ENCODE measurements around the gene SLC22A31.

The SLC22A31 gene

DNA sequence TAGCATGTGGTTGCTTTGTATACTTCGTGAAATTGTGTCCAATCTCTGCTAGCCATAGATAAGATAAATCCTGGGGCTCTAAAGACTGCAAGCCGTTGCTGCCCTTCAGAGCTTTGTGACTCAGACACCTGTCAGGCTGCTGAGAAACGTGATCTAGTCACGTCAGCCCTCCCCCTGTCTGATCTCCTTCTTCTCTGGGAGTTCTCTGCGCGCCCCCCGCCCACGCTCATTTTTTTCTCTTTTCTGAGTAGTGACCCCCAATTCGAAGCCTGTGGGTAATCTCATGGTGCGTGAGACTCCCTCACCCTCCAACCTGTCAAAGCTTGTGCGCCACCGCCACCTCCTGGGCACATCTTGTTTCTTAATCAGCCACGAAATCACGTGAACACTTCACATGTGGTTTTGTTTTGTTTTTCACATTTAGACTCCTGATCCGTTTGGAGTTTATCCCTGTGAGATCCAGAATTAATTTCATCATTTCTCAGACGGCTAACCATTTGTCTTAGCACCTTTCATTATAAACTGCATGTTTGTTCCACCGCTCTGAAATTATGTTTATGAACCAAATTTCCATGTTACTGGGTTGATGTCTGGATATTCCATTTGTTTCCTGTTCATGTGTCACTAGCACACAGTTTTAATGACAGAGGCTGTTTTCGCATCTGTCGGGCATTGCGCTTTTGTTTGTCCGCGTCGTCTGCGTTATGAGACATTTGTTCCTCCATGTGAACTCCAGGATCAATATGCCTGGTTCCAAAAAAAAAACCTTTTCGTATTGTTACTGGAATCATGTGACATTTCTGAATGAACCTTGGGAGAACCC lies 16.2 kb upstream of the SLC22A31 start:
- DNase-seq (ENCODE audit: low read depth, low spot score) = peak; percentile 57

DNA sequence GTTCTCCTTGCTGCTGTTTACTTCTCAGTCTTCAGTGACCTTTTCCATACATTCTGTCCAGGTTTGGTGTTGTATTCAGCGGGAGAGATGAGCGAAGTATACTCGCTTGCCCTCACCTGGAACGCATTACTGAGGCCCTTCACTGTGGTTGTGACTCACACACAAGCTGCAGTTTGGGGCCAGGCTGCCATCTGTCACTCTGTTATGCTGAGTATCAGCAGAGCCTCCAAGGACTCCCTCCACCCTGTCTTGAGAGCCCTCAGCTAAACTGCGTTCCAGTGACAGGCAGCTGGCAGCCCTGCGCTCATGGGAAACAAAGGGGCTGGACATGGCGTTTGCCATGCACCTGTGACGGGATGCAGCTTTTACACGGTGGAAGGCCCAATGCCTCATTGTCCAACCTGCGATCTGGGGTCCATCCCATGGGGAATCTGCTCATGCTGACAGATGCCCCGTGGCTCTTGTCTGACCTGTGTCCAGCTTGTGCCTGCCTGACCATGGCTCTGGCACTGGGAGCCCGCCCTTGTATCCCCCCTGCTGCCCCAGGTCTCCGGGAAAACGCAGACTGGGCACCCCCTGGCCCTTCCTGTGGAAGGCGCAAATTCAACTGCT lies 10.7 kb upstream of the SLC22A31 start:
- DNase-seq (ENCODE audit: low read depth, low spot score) = no peak

DNA sequence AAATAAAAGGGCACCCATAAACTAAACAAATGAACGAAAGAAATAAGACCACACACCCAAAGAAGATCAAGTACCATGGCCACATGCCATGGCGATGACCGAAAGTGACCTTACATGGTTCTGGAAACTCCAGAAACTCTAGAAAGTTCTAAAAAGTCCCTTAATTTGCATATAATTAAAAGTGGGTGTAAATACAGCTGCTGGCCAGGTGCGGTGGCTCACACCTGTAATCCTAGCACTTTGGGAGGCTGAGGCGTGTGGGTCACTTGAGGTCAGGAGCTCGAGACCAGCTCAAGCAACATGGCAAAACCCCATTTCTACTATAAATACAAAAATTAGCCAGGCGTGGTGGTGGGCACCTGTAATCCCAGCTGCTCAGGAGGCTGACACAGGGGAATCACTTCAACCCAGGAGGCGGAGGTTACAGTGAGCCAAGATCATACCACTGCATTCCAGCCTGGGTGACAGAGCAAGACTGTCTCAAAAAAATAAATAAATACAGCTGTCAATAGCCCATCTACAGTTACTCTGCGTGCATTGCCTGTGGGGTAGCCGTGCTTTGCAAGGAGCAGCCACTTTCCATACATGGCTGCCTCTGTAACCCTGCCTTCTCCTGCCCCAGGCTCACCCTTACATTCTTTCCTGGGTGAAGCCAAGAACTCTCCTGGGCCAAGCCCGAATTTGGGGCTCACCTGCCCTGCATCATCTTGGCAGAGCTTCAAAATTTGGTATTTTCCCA lies 10.0 kb upstream of the SLC22A31 start:
- DNase-seq (ENCODE audit: low read depth, low spot score) = no peak

DNA sequence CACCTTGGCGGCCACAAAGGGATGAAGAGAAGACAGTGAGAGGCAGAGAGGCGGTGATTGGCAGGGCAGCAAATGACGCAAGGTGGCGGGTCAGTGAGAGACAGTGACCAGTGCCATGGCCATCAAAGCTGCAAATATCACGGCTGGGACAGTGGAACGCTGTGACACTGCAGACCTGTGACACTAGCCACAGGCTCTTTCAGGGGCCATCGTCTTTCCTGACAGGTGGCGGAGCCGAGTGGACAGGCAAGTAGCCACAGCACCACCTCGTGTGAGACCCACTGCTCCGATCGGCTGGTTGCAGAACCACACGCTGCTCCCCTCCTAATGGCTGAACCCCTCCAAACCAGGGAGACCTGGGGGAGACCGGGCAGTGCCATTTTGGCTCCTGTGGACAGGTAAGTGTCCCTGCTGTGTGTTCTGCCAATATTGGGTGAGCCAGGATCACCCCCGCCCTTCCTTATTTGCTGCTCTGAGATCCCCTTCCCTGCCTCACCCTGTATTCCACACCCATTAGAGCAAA lies 9.2 kb upstream of the SLC22A31 start:
- DNase-seq (ENCODE audit: low read depth, low spot score) = no peak

DNA sequence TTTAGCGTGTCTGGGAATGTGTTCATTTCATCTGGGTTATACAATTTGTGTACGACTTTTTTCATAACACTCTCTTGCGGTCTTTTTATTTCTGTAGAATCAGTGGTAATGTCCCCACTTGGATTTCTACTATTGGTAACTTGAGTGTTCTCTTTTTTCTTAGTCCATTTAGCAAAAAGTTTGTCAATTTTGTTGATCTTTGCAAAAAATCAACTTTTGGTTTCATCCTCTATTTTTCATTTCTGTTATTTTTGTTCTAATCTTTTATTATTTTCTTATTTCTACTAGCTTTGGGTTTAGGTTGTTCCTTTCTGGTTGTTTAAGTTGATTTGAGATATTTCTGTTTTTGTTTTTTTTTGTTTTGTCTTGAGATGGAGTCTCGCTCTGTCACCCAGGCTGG lies 7.7 kb upstream of the SLC22A31 start:
- no peak for DNase-seq (ENCODE audit: low read depth, low spot score)

DNA sequence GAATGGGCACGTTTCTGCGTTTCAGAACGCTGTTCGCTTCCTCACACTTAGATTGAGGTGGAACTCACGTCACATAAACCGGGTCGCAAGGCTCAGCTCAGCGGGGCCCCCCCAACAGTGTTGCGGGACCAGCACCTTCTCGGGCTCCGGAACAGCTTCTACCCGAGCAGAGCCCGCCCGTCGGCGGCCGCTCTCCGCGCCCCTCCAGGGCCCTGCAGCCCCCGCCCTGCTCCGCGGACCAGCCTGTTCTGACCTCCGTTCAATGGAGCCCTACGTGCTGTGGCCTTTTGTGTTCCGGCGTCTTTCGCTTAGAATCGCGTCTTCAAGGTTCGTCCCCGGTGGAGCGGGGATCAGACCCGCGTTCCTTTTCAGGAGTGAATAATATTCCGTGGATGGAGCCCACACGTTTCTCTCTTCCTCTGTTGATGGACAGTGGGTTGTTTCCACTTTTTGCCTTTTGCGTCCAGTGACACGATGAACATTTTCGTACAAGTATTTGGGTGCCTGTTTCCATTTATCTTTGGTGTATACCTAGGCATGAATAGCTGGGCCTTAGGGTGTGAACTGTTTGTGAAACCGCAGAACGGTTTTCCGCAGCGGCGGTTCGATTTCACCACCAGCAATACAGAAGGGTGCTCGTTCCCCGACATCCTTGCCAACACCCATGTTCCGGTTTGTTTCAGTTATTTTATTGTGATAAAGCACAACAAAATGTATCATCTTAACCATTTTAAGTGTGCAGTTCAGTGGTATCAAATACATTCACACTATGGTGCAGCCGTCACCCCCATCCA lies 2.3 kb upstream of the SLC22A31 start:
- no peak for DNase-seq (ENCODE audit: low read depth, low spot score)

DNA sequence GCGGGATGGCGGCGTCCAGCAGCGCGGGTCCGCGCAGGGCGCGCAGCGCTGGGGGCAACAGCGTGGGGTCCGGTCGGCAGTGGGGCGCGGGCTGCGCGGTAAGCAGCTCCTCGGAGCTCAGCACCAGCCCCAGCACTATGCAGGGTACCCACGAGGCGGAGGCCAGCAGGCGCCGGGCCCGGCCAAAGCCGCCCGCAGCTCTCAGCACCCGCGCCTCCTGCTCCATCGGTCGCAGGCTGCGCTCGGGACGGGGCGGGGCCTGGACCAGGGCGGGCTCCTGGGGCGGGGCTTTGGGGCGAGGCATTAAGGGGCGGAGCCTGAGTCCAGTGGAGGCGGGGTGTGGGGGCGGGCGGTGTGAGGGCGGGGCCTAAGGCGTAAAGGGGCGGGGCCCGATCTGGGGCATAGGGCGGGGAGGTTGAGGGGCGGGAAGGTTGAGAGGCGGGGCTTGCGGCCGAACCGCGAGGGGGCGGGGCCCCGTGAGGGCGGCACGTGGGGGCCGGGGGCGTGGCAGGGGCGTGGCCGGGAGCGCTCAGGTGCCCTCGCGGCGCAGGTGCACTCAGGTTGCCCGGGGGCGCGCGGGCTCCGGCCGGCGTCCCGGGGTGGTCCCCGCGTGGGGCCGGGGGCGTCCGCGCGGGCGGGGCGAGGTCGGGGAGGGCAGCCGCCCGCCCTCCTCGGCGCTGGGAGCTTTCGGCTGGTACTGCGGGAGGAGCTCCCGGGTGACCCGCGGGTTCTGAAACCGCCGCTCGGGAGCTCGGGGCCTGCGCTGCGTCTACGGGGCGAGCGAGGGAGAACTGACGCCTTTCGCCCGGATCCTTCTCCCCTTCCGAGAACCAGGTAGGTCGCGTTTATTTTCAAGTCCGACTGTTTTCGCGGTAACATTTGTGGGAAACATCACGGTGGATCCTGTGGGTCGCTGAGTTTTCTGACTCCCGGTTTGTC lies 1.4 kb upstream of the SLC22A31 start:
- no peak for DNase-seq (ENCODE audit: low read depth, low spot score)

DNA sequence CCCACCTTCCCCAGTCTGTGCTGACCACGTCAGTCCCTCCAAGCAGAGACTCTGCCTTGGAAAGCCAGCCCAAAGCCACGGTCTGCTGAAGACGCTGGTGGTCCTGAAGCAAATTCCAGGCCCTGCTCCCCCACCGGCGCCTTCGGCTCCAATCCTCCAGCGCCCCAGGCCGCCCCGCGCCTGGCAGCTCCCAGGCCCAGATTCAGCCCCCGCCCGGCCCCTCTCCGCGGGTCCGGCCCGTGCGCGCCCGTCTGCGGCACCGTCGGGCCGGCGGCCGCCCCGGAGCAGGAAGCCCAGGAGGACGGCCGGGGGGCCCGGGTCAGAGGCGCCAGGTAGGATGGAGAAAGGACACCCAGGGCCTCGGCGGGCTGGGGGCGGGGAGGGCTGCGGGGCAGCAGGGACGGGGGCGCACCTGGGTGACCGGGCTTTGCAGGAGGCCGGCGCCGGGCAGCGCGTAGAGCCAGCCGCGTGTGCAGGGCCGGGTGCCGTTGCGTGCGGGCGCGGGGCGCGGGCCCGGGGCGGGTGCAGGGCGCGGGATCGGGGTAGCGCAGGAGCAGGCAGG lies 594 bp upstream of the SLC22A31 start:
- DNase-seq (ENCODE audit: low read depth, low spot score) = no peak

DNA sequence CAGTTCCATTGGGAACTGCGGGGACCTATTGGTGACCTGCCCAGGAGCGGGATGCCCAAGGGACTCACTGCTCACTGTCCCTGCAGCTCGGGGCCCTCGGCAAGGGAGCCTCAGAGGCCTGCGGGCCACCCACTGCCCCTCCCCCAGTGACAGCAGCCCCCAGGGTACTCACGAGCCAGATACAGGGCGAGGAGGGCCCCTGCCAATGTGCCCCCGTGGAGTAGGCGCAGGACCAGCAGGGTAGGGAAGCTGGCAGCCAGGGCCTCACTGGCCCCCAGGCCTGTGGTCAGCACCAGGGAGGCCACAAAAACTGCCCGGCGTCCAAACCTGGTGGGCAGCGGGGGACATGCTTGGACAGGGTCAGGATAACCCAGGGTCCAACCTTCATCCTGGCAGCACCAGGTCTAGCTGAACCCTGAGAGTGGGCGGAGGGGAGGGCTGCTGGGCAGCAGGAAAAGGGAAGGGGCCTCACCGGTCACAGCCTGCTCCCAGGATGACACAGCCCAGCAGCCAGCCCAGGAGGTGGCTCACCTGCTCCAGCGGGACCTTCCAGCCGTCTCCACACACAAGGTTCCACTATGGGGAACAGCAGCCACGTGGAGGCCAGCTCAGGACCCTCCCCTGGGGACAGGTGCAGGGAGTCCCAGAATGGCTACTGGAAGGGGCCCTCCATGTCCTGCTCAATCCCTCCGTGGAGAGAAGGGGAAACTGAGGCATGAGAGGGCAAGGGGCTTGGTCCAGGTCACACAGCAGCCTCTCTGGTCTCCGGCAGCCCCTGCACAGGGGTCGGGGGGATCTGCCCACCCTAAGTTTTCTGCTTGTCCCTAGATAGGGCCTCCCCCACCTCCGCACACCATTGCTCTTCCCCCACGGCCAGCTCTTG lies 855 bp downstream of the SLC22A31 start:
- no peak for DNase-seq (ENCODE audit: low read depth, low spot score)

DNA sequence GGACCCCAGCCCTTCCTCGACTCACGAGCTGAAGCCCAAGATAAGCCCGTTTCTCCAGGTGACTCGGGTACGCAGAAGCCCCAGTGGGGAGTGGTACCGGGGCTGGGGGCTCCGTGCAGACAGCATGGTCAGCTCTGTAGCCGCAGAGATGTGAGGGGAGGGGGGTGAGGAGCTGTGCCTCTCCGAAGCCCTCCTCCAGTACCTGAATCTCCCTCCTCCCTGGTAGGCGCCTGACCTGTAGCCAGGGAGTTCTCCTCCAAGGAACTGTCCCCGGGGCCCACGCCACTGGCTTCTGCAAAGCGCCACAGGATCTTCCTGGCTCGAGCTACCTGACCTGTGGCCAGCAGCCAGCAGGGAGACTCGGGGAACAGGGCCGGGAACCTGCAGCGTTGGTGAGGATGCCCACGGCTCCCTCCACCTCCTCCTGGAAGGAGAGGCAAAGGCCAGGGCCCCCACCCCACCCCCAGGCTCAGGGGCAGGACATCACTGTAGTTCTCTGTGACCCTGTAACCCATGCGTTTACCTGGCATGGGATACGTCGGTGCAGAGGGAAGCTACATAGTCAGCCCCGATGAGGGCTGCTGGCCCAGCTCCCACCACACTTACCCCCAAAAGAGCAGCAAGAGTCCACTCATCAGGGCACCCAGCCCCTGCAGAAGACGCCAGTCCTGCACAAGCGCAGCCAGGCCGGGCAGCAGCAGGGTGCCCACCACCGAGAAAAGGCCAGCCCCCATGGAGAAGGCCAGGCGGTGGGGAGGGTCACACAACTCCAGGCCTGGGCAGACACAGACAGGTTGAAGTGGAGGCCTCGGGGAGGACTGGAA lies 1.7 kb downstream of the SLC22A31 start:
- no peak for DNase-seq (ENCODE audit: low read depth, low spot score)

DNA sequence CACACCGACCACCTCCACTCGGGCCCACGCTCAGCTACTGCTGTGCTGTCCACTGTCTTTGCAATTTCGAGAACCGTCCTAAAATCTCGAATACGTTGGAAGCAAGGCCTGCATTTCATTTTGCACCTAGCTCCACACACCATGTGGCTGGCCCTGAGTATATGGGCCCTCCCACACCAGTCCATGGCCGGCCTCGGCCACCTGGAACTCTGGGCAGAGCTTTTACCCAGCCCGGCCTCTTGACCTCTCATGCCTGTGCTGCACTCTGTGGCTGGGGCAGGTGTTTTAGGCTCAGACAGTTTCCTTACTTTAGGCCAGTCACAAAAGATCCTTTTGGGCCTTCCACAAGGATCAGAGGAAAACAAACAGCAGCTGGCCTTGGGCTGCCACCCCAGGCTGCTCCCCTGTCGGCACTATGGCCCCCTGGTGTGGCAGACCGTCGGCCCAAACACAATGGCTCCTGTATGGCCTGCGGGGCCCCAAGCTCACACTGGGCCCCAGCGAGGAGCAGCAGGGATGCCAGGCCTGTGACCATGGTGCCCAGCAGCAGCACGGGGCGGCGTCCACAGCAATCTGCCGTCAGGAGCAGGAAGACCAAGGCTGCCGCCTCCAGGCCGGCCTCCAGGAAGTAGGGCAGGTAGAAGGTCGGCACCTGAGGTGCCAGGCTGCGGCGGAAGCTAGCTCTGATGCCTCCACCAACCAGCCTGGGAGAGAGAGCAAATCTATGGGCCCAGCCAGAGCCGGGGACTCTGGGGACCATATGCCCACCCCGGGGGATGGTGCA lies 2.5 kb downstream of the SLC22A31 start:
- no peak for DNase-seq (ENCODE audit: low read depth, low spot score)

DNA sequence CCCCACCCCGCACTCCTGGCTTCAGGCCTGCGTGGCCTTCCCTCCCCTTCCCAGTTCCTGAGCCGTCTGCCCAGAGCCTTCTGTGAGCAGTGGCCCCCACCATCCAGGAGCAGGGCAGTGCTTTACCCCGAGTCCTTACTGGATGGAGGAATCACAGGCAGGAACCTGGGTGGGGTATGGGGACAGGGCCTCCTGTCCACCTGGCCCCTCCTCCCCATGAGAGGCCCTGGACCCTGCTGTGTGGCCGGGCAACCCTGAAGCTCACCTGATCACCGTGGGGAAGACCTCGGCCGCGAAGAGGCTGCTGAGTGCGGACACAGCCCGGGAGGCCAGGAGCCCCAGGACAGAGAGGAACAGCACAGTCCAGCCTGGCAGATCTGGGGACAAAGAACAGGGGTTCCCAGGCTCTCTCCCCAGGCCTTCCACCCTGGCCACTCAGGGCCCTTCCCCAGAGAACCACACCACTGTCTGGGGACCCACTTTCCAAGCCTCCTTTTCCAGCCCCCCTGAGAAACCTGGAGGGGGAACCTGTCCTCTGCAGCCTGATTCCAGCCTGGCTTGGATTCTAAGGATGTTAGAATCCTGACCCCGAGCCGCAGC lies 3.2 kb downstream of the SLC22A31 start:
- DNase-seq (ENCODE audit: low read depth, low spot score) = no peak

DNA sequence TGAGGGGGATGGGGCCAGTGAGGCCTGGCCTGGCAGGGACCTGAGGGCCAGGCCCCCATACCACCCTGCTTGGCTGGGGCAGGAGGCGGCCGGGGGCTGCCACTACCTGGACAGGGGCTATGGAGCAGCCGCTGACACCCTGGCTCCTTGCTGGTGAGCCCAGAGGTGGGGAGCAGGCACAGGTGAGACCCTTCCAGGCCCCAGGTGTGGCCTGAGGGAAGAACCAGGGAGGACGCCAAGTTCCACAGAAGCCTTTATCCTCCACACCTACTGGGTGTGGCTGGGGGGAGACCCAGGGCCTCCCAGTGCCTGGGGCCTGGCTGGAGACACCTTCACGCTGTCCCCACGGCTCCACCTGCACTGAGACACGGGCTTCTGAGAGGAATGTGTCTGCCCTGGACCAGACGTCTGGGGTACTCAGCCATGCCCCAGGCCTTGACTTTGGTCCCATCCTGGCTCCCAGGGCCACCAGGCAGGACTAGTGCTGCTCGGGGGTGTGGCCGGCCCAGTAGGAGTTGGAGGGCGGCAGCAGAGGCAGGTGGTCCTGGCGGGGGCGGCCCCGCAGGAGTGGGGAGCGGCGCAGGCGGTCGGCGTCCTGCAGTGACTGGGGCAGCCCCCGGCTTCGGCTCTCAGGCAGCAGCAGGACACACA lies 4.7 kb downstream of the SLC22A31 start:
- DNase-seq (ENCODE audit: low read depth, low spot score) = no peak

DNA sequence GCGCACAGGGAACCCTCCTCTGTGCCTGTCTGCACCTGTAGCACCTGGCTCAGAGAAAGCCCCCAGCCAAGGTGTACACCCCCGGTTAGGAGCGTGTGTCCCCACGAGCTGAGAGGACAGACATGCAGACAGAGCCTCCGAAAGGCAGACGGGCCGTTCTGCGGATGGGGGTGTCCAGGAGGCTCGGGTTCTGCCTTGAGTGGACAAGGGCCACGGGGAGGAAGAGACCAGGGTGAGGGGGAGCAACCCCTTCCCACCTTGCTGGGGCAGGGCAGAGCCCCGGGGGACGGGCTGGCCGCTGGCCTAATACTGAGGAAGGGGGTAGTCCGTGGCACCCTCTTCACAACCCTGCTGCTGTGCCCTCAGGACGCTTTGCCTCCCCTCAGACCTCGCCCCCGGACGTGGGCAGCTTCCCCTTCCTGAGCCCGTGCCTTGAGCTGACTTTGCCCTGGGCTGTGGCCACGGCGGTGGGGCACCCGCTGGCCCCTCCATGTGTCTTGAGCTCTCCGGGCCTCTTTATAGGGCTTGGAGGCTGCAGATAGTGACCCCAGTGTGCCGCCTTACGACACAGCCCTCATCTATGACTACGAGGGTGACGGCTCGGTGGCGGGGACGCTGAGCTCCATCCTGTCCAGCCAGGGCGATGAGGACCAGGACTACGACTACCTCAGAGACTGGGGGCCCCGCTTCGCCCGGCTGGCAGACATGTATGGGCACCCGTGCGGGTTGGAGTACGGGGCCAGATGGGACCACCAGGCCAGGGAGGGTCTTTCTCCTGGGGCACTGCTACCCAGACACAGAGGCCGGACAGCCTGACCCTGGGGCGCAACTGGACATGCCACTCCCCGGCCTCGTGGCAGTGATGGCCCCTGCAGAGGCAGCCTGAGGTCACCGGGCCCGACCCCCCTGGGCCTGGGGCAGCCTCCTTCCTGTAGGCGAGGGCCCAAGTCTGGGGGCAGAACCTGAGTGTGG lies 5.7 kb downstream of the SLC22A31 start:
- DNase-seq (ENCODE audit: low read depth, low spot score) = no peak

DNA sequence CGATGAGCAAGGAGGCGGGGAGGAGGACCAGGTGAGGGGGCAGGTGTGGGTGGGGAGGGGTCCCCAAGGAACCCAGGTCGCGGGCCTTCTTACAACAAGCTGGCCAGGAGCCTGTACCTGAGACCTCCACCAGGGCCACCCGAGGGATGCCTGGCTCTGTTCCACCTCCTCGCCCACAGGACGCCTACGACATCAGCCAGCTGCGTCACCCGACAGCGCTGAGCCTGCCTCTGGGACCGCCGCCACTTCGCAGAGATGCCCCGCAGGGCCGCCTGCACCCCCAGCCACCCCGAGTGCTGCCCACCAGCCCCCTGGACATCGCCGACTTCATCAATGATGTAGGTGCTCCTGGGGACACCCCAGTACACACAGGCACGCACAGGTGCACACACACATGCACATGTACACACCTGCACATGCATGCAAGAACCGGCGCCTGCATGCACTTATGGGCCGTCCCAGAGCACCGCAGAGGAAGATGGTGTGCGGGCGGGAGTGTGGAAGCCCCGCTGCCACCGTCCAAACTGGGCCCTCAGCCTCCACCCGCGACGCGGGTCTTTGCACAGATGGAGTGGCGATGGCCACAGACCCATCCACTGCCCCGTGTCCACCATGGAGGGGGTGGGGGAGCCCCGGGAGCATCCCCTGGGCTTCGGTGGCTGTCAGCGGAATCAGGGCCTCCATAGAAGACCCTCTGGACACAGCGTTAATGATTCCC lies 6.6 kb downstream of the SLC22A31 start:
- no peak for DNase-seq (ENCODE audit: low read depth, low spot score)

Measured in smooth muscle cell of the brain vasculature (primary cell).